NCI-H345 treated with DMSO at 0.1 percent for 48 hours (cell line): ENCODE measurements around the gene HAUS8.

Experiments used
- DNase-seq: peaks from one replicate; lab custom pipeline; 2025; ENCODE audit not compliant: unreplicated experiment; lab: John Stamatoyannopoulos, UW

Gene HAUS8

DNA sequence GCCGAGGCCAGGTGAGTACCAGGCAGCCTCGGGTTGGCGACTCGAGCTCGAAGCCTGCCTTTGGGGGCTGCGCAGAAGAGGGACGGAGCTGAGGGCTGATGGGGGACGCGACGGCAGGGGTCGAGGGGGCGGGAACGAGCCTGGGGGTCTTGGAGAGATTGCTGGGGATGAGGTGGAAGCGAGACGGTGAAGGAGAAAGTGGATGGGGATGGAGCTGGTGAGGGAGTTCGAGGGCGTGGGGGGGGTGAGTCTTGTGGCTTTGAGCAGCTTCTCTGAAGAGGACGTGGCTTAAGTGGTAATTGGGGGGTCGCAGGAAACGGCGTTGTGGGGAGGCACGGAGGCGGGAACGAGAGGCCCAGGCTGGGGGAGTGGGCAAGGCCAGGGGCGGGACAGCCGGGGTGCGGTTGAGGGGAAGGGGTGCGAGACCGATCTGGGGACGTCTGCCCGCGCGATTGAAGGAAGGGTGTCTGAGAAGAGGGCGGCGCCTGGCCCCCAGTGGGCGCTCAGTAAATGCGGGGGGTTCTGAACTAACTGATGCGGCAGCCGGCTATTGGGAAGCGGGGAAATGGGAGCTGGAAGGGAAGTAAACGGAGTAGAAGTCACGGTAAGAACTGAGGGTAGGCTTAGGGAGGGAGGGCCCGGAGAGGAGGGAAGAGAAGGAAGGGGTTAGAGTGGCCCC lies 751 bp upstream of the HAUS8 start:
- DNase-seq, result no peak

DNA sequence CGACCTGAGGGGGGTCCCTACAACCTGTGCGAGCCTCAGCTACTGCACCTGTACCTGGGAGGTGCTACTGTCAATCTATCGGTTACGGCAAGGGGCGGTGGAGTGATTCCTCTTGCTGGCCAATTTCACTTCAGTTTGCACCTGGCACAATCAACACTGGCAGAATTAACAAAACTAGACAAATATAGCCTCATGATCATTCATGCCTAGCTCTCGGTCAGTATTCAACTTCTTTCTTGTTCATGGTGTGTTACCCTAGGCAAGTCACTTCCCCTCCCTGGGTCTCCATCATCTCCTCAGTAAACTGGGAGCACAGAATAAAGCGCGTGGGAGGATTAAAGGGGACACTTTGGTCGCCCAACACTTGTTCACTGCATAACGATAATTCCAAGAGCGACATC lies 618 bp downstream of the HAUS8 start:
- DNase-seq, result no peak

DNA sequence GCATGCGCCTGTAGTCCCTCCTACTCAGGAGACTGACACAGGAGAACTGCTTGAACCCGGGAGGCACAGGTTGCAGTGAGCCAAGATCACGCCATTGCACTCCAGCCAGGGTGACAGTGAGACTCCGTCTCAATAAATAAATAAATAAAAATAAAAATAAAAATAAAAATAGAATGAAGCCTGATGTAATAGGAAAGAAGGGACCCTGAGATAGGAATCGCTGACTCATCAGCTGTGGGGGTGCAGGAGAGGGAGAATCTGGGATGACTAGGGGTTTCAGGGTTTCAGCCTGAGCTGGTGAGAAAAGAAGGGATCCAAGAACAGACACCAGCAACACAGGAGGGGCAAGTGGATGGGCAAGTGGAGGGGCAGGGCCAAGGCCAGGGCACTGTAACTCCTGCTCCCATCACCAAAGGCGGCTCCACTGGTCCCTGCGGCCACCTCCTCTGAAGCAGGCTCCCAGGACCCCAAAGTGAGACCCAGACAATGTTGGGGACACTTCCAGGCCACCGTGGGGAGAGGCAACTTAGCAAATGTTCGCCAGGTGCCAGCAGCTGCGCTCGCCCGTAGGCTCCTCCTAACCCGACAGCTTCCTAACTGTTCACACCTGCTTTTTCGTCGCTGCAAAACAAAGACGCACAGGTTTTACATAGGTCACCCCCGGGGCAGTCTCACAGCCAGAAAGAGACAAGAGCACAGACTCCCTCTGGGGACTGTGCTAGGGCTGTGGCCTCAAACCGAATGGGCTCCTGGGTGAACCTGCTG lies 1.2 kb downstream of the HAUS8 start:
- peak; percentile 23 for DNase-seq

DNA sequence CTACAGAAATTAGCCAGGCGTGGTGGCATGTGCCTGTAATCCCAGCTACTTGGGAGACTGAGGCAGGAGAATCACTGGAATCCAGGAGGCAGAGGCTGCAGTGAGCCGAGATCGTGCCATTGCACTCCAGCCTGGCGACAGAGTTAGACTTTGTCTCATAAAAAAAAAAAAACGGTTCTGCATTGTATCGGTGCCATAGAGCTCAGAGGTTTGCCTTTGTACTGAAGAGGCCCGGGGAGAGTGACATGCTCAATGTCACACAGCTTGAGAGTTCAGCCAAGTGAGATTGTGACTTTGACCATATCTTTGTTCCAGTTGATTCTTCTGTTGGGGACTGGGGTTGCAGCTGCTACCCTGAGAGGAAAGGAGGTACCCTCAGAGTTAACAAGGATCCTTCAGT lies 4.3 kb downstream of the HAUS8 start:
- DNase-seq, result no peak

DNA sequence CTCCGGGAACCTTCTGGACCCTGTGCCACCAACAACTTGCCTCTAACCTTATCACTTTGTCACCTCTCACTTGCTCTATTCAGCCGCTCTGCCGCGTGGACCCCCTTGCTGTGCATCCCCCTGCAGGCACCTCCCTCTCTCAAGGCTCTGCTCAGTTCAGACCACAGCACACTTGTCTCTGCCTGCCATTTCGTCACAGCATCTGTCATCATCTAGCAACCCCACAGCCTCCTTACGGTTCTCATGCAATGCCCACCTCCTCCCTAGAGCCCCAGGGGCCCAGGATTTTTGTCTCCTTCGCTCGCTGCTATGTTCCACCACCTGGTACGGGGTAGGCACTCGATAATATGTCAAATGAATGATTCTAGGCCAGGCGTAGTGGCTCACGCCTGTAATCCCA lies 4.8 kb downstream of the HAUS8 start:
- no peak for DNase-seq

DNA sequence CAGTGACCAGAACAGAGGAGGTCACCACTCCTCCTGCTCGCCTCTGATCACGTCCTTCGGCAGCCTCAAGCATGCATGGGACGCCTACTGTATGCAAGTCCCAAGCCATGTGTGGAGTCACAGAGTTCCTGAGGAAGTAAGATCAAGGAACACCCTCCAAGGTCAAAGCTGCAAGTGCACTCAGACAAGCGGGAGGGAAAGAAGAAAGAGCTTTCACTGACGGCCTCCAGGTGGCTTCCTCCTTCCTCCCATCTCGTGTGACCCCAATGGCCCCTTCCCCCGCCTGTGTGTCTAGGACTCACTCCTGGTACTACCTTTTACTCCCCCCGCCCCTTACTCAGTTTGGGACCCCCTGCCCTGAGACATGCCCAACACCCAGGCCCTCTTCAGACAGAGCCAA lies 6.1 kb downstream of the HAUS8 start:
- DNase-seq, result no peak

DNA sequence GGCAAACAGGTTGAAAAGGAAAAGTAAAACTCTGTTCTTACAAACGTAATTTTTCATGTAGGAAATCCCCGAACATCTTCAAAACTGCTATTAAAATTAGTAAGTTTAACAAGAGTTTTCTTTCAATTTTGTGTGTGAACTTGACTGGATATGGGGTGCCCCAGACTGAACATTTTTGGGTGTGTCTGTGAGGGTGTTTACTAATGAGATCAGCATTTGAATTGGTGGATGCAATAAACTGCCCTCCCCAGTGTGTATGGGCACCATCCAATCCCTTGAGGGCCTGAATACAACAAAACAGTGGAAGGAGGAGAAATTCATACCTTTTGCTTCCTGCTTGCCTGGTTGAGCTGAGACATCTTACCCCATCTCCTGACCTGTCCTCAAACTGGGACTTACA lies 11.8 kb downstream of the HAUS8 start:
- DNase-seq, result no peak

DNA sequence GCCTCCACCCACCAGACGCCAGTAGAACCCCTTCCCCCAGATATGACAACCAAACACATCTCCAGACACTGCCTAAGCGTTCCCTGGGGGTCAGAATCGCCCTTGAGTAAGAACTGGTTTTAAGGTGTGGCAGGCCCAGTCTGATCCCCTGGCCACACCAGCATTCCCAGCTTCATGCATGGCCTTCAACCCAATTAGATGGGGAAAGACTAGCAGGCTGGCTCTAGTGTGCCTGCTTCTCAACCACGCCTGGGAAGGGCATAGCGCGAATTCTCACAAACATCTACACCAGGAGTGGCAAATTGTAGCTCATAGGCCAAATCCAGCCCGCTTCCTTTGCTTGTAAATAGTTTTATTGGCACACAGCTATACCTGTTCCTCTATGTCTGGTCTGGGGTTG lies 13.6 kb downstream of the HAUS8 start:
- DNase-seq, result no peak

DNA sequence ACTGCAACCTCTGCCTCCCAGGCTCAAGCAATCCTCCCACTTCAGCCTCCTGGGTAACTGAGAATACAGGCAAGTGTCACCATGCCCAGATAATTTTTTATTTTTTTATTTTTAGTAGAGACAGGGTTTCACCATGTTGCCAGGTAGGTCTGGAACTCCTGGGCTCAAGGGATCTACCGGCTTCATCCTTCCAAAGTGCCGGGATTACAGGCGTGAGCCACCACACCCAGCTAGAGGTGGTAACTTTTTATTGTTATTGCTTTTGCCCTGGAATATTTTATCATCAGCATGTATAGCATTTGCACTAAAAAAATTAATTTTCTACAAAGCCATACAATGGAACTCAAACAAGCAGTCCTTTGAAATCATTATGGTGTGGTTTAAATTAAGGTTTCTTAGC lies 14.0 kb downstream of the HAUS8 start:
- DNase-seq, result no peak

DNA sequence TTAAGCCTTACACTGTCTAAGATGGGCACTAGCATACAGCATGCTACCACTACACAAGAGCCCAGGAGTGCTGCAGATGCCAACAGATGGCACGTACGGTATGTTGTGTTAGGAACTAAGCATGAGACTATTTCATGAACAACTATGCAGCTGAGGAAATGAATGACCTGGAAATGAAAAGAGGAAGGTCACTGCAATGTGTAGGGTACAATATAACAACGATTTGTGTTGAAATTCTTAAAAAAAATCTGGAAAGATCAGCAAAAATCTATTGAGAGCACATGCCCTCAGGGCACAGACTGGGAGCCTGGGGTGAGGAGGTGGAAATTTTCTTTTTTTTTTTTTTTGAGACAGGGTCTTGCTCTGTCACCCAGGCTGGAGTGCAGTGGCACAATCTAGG lies 14.4 kb downstream of the HAUS8 start:
- DNase-seq, result no peak

DNA sequence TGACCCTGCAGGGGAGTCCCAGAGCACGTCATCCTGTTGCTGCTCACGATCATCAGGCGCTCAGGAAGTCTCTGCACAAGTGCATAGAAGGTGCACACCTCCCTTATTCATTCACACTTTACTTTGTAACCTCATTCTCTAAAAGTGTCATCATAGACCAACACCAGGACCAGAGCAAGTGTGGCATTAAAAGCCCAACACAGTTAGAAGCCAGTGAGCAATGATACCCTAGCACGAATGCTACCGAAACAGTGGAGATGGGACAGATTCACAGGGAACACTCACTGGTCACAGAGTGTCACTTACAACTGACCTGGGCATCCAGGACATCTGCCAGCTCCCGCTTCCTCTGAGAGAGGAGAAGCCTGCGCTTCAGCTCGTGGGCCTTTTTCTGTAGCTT lies 17.0 kb downstream of the HAUS8 start:
- DNase-seq, result no peak

DNA sequence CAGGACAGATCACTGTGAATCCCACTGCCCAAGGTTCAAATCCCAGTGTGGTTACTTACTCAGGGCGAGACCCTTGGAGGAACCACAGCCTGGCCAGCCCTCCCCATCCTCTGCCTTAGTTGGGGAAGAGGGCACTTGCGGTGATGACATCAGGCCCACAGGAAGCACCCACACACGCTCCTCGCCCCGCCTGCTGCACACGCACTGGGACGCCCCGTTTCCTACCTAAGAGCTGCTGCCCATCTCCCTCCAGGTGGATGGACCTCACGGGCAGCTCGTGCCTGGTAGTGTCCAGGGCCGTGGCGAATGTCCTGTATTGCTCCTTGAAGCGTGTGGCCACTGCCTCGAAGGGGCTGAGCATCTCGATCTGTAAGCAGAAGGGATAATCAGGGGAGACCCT lies 19.6 kb downstream of the HAUS8 start:
- DNase-seq, result no peak

DNA sequence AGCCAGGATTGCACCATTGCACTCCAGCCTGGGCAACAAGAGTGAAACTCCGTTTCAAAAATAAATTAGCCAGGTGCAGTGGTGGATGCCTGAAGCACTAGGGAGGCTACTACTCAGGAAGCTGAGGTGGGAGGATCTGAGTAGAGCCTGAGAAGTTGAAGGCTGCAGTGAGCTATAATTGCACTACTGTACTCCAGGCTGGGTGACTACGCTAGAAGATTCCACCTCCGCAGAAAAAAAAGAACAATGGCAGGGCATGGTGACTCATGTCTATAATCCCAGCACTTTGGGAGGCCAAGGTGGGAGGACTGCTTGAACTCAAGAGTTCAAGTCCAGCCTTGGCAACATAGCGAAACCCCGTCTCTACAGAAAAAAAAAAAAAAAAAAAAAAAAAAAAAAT lies 20.5 kb downstream of the HAUS8 start:
- no peak for DNase-seq

DNA sequence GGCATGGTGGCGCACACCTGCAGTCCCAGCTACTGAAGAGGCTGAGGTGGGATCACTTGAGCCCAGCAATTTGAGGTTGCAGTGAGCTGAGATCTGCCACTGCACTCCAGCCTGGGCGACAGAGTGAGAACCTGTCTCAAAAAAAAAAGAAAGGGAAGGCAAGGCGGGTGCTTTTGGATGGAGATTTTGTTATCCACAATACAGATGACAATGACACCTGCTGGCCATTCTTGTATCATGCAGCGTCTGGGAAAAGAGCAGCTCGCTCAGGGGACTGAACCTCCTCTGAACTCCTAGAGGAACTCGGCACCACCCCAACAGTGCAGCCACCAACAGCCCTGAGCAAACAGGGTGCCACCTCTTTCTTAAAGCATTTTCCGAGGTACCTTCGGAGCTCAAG lies 22.8 kb downstream of the HAUS8 start:
- DNase-seq, result no peak

DNA sequence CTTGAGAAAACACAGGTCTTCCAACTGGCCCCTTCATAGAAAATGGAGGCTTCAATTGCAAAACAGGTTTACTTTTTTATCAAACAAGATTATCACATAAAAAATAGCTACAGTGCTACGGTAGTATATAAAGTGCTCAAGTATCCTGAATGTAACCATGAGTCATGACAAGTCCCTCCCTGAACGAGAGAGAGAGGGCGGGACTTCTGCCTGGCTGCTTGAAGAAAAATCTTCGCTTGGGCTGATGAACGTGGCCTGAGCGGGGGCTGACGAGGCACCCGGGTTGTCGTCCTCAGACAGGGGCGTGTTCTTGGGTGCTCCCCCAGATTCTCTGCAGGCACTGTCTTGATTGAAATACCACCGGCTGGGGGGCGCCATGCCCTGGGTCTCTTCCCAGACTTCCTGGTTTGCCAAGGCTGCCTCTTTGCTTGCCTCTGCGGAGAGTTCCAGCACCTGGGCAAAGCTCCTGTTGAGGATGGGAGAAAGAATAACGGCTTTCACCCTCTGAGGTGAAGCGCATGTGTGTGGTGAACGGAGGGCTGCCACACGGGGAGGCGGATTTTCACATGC lies 25.5 kb downstream of the HAUS8 start:
- DNase-seq, result no peak

DNA sequence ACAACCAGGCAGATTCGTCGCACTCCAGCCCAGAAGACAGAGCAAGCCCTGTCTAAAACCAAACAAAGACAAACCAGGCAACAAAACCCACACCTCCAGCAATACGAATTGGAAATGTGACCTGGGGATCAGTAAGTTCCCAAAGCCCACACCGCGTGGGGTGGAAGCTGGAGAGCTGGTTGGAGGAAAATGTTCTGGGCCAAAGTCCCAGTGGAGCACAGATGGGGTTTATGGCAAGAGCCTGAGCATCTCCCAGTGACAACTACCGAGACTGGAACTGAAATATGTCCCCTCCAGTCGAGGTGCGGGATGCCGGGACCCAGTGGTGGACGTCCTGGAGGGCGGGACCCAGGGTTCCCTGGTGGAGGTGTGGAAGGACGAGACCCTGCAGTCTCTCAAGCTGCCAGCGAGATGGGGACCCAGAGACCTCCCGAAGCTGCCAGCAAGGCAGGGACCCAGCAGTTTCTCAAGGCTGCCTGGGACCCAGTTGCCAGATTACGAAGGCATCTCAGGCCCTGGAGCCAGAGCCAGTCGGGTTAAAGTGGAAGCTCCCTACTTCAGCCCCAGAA lies 26.3 kb downstream of the HAUS8 start:
- DNase-seq, result no peak

DNA sequence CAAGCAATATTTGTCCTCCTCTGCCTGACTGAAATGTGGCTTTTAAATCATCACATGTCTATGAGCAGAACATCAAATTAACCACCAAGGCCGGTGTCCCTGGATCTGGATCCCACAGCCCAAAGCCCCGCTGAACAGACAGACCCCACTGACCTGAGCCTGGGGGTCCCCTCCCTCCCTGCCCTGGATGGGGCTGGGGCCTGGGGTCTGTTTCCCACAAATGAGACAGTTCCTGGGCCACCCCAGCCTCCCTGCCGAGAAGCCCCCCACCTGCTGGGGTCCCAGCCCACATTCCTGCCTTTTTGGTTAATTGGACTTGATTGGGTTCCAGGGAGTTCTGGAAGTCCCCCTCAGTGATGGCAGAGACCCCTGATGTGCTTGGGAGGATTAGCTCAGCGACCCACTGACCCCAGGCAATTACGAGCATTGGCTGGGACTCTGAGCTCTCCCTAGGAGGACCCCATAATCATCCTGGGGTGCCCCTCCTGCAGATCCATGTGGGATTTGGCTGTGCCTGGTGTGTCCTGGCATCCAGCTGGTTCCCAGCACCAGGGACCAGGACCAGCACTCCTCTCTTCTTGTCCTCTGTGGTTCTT lies 29.2 kb downstream of the HAUS8 start:
- DNase-seq, result no peak

DNA sequence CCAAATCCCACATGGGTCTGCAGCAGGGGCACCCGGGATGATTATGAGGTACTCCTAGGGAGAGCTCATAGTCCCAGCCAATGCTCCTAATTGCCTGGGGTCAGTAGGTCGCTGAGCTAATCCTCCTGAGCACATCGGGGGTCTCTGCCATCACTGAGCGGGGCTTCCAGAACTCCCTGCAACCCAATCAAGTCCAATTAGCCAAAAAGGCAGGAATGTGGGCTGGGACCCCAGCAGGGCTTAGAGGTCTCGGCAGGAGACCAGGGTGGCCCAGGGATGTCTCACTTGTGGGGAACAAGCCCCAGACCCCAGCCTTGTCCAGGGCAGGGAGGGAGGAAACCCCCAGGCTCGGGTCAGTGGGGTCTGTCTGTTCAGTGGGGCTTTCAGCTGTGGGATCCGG lies 31.5 kb downstream of the HAUS8 start:
- no peak for DNase-seq

DNA sequence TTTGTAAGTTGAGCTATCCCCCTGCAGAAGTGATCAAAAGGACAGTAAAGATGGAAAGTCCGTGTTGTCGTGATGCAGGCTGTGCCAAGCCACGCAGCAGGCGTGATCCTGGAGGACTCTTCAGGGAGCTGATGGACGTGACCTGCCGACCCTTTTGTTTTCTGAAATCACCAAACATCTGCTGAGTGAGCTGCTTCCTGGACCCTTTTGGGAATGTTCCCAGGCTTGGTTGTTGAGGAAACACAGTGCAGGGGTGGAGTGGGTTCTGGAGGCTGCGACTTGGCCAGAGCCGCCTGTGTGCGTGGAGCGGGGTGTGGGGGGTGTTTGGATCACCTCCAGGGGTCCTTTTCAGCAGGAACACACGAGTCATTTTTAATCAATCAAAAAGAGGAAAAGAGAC lies 33.3 kb downstream of the HAUS8 start:
- no peak for DNase-seq

DNA sequence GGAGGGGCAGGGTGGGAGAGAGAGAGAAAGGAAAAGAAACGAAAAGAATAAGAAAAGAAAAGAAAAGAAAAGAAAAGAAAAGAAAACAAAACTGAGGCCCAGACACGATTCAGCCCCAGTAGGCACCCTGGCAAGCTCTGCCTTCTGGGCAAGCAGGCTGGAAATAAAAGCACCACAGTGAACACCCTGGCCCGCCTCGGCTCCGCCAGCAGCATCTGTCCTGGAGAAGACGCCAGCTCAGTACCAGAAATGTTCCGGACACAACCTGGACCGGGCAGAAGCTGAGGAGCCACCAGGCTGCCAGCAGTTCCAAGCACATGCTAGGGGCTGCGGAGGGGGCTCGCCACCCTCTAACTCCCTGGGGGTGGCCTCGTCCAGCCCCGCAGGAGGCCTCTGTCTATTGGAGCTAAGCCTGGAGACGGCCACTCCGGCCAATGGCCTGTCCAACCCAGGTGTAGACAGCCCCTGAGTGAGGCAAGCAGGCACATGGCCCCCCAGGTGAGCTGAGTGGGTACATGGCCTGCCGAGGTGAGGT lies 37.2 kb downstream of the HAUS8 start:
- DNase-seq, result no peak

DNA sequence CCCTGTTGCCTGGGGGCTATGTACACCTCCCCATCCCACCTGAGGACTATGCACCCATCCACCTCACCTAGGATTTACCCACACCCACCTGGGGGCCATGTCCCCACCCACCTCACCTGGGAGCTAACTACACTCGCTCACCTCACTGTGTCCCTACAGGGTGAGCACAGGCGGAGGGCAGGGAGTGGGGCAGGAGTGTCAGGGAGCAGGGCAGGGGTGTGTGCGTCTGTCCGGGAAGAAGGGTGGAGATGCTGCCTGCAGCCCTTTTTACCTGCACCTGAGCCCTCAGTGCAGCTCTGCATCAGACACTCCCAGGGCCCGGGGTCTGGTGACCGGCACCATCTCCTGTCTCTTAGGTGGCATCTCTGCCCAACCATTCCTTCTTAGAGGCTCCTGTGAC lies 38.1 kb downstream of the HAUS8 start:
- no peak for DNase-seq

DNA sequence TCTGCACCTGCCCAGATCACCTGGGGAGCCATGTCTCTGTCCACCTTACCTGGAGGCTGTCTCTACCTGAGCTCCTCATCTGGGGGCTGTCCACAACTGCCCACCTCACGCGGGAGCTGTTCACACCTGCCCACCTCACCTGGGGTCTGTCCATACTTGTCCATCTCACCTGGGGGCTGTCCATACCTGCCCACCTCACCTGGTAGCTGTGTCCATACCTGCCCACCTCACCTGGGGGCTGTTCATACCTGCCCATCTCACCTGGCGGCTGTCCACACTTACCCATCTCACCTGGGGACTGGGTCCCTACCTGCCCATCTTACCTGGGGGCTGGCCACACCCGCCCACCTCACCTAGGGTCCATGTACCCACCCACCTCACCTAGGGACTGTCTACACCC lies 38.6 kb downstream of the HAUS8 start:
- DNase-seq, result no peak
